ENCODE measurements around the gene LTF. TPM values are rescaled to one million over a fixed set of nuclear protein-coding genes. Genes with fewer than 3 reads are reported as not detected.
A peak's percentile ranks its signal among the peaks of the same experiment; 100 is the strongest.

LTF gene
- total RNA-seq, 1 donor from 2014 or later = 1.4 TPM

GRCh38 chr3:46465196-46465520 is 453 bp upstream of the LTF start:
- no peaks in the 10 kb centered on the region for H3K9me3 ChIP-seq
- no peak overlapping the region for H3K4me3 ChIP-seq
- peaks cover 5% of the 10 kb centered on the region for H3K27me3 ChIP-seq
- TF ChIP-seq CTCF (IDR thresholded peaks at IDR 0.05) = no peak
- intact Hi-C loops (cut with DNase I) = no loop called here
- H3K4me1 ChIP-seq = no peaks in the 10 kb centered on the region
- no peak for DNase-seq (ENCODE audit: low spot score in 2 of 2)
- no peaks in the 10 kb centered on the region for H3K36me3 ChIP-seq
- H3K27ac ChIP-seq = no peak overlapping the region

- intact Hi-C loops (cut with DNase I) = no loop called here
- Histone ChIP-seq H3K27me3 (peaks cover 5% of the 10 kb centered on the region), H3K4me1 (no peaks in the 10 kb centered on the region), H3K27ac (no peak overlapping the region), H3K4me3 (no peak overlapping the region), H3K9me3 (no peaks in the 10 kb centered on the region), H3K36me3 (no peaks in the 10 kb centered on the region)
- no peak for DNase-seq (ENCODE audit: low spot score in 2 of 2)
- no peak for TF ChIP-seq CTCF (IDR thresholded peaks at IDR 0.05)
These were observed 850 bp downstream of the LTF start for GRCh38 chr3:46463868-46464241.

DNA sequence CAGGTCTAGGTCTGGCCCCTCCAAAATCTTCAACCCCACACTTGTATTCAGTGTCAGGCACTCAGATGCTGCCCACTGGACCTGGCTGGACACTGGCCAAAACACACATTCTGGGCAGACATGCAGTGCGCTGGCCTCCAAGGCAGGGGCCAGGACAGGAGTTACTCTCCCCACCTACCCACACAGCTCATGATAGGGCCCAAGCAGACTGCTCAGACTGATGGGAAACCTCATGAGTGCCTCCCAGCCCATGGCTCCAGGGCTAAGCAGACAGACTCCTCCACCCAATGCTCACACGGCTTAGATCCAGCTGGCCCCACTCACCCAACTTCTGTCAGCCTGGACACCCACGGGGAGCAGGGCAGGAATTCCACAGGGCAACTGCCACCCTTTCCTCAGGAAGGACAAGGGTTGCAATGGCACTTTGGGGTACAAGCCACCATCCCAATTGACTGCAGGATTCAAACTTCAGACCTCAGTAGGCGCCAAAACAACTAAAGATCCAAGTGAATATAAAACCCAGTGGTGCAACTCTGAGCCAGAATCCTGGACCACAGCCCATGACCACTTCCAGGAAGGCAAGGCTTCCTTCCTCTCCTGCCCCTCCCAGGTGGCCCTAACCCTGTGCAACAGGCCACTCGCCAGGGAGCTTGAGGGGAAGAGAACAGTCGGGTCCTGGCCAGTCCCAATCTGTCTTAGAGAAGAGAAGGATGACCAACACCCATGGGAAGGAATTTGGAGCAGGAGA is 1.4 kb downstream of the LTF start:
- H3K27ac ChIP-seq = no peak overlapping the region
- H3K9me3 ChIP-seq = no peaks in the 10 kb centered on the region
- no peak for TF ChIP-seq CTCF (IDR thresholded peaks at IDR 0.05)
- no peak for DNase-seq (ENCODE audit: low spot score in 2 of 2)
- no peak overlapping the region for H3K4me3 ChIP-seq
- no peaks in the 10 kb centered on the region for H3K4me1 ChIP-seq
- intact Hi-C loops (cut with DNase I) = no loop called here
- H3K36me3 ChIP-seq = no peaks in the 10 kb centered on the region
- H3K27me3 ChIP-seq = peaks cover 5% of the 10 kb centered on the region

GRCh38 chr3:46462511-46462910 is 2.2 kb downstream of the LTF start:
- Histone ChIP-seq H3K4me1 (no peaks in the 10 kb centered on the region), H3K27ac (no peak overlapping the region), H3K9me3 (no peaks in the 10 kb centered on the region), H3K4me3 (no peak overlapping the region), H3K27me3 (peaks cover 5% of the 10 kb centered on the region), H3K36me3 (no peaks in the 10 kb centered on the region)
- TF ChIP-seq CTCF (IDR thresholded peaks at IDR 0.05) = no peak
- intact Hi-C loops (cut with DNase I) = no loop called here
- DNase-seq (ENCODE audit: low spot score in 2 of 2) = peak in 1 of 2 donors; percentile 24

DNA sequence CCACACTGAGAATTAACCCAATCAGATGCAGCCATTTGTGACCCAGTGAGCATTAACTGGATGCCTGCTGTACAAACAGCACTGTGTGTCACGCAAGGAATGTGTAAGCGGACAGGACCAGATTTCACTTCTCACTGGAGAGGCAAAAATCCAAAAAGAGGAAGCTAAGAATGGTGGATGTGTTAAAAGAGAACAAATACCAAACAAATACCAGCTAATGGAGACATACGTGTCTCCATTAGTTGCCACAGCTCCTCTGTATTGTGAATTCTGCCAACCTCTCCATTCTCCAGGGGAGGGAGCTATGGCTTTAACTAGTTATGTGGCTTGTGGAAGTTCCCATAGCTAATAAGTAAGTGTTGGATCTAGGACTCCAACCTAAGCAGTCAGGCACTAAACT is 2.6 kb downstream of the LTF start:
- Histone ChIP-seq H3K27ac (no peak overlapping the region), H3K9me3 (no peaks in the 10 kb centered on the region), H3K4me3 (no peak overlapping the region), H3K36me3 (no peaks in the 10 kb centered on the region), H3K4me1 (no peaks in the 10 kb centered on the region), H3K27me3 (peaks cover 5% of the 10 kb centered on the region)
- no peak for TF ChIP-seq CTCF (IDR thresholded peaks at IDR 0.05)
- intact Hi-C loops (cut with DNase I) = no loop called here
- peak in 1 of 2 donors; percentile 50 for DNase-seq (ENCODE audit: low spot score in 2 of 2)

GRCh38 chr3:46460051-46460450 is 4.7 kb downstream of the LTF start:
- Histone ChIP-seq H3K4me1 (no peaks in the 10 kb centered on the region), H3K27me3 (peaks cover 5% of the 10 kb centered on the region), H3K9me3 (no peaks in the 10 kb centered on the region), H3K4me3 (no peak overlapping the region), H3K36me3 (no peaks in the 10 kb centered on the region), H3K27ac (no peak overlapping the region)
- intact Hi-C loops (cut with DNase I) = no loop called here
- TF ChIP-seq CTCF (IDR thresholded peaks at IDR 0.05) = no peak
- no peak for DNase-seq (ENCODE audit: low spot score in 2 of 2)

Data from ascending aorta (tissue), 2 donors.